H9 (cell line): Measurements from ENCODE around the gene HES3. TPM values are rescaled to one million over a fixed set of nuclear protein-coding genes. Genes with fewer than 3 reads are reported as not detected.

Experiments used
- DNase-seq: peaks from one replicate; pipeline ENCODE4 v3.0.0-alpha.2; 2017
- H2AFZ ChIP-seq: one replicate; pipeline ENCODE4 v1.6.1; 2013; ENCODE audit warnings: mild to moderate bottlenecking, low read length, control low read depth, moderate library complexity
- H2AK5ac ChIP-seq: 2 replicates; pipeline ENCODE4 v1.6.1; 2013; ENCODE audit warnings: low read length, control low read depth, mixed read lengths; ENCODE audit not compliant: insufficient read length
- H2BK120ac ChIP-seq: one replicate; pipeline ENCODE4 v1.6.1; 2013; ENCODE audit warnings: low read depth, mild to moderate bottlenecking, low read length, control low read depth, inconsistent platforms; ENCODE audit not compliant: poor library complexity, severe bottlenecking
- H2BK12ac ChIP-seq: 2 replicates; pipeline ENCODE4 v1.6.1; 2013; ENCODE audit warnings: low read length, control low read depth, mixed read lengths, low read depth; ENCODE audit not compliant: insufficient read length
- H2BK15ac ChIP-seq: 2 replicates; pipeline ENCODE4 v1.6.1; 2013; ENCODE audit warnings: low read depth, low read length, control low read depth
- H2BK20ac ChIP-seq: one replicate; pipeline ENCODE4 v1.6.1; 2013; ENCODE audit warnings: low read depth, mild to moderate bottlenecking, low read length, control low read depth, inconsistent platforms; ENCODE audit not compliant: poor library complexity, severe bottlenecking
- H2BK5ac ChIP-seq: 2 replicates; pipeline ENCODE4 v1.6.1; 2013; ENCODE audit warnings: low read length, control low read depth, mixed read lengths; ENCODE audit not compliant: insufficient read length
- H3K14ac ChIP-seq: 2 replicates; pipeline ENCODE4 v1.6.1; 2013; ENCODE audit warnings: low read length, control low read depth; ENCODE audit not compliant: insufficient read depth
- H3K18ac ChIP-seq: 2 replicates; pipeline ENCODE4 v1.6.1; 2013; ENCODE audit warnings: low read depth, mild to moderate bottlenecking, mixed read lengths, low read length, control low read depth; ENCODE audit not compliant: insufficient read length
- H3K23ac ChIP-seq: 2 replicates; pipeline ENCODE4 v1.6.1; 2013; ENCODE audit warnings: low read length, control low read depth, mixed read lengths, low read depth; ENCODE audit not compliant: insufficient read length
- H3K23me2 ChIP-seq: 2 replicates; pipeline ENCODE4 v1.6.1; 2013; ENCODE audit warnings: low read depth, mild to moderate bottlenecking, mixed read lengths, low read length, control low read depth; ENCODE audit not compliant: insufficient read length, poor library complexity, severe bottlenecking
- H3K27ac ChIP-seq: 2 replicates; pipeline ENCODE4 v1.5.1; 2013; ENCODE audit warnings: low read length, control low read depth, mixed read lengths, low read depth; ENCODE audit not compliant: insufficient read length
- H3K27me3 ChIP-seq: 2 replicates; pipeline ENCODE4 v1.6.1; 2013; ENCODE audit warnings: low read length, control low read depth, inconsistent platforms; ENCODE audit not compliant: insufficient read depth
- H3K4ac ChIP-seq: 2 replicates; pipeline ENCODE4 v1.6.1; 2013; ENCODE audit warnings: low read depth, mild to moderate bottlenecking, control low read depth, inconsistent platforms, low read length, moderate library complexity
- H3K4me1 ChIP-seq: 2 replicates; pipeline ENCODE4 v1.6.1; 2013; ENCODE audit warnings: low read length, control low read depth, inconsistent platforms; ENCODE audit not compliant: insufficient read depth
- H3K4me2 ChIP-seq: 2 replicates; pipeline ENCODE4 v1.6.1; 2013; ENCODE audit warnings: low read length, control low read depth, mixed read lengths; ENCODE audit not compliant: insufficient read length, insufficient read depth
- H3K56ac ChIP-seq: 2 replicates; pipeline ENCODE4 v1.6.1; 2013; ENCODE audit warnings: low read depth, mild to moderate bottlenecking, mixed read lengths, low read length, control low read depth; ENCODE audit not compliant: insufficient read length
- H3K79me1 ChIP-seq: 2 replicates; pipeline ENCODE4 v1.6.1; 2013; ENCODE audit warnings: low read depth, mild to moderate bottlenecking, moderate library complexity, low read length, control low read depth, inconsistent platforms; ENCODE audit not compliant: insufficient read depth, poor library complexity, severe bottlenecking
- H3K79me2 ChIP-seq: 2 replicates; pipeline ENCODE4 v1.6.1; 2013; ENCODE audit warnings: low read length, control low read depth, inconsistent platforms; ENCODE audit not compliant: insufficient read depth
- H3K9ac ChIP-seq: 2 replicates; pipeline ENCODE4 v1.6.1; 2013; ENCODE audit warnings: low read length, control low read depth, mixed read lengths; ENCODE audit not compliant: insufficient read length; ENCODE audit errors: extremely low read depth
- H3K9me3 ChIP-seq: one replicate; pipeline ENCODE4 v1.6.1; 2013; ENCODE audit warnings: low read depth, low read length, inconsistent platforms; ENCODE audit not compliant: control insufficient read depth
- H3T11ph ChIP-seq: one replicate; pipeline ENCODE4 v1.6.1; 2013; ENCODE audit warnings: mild to moderate bottlenecking, low read length, control low read depth, inconsistent platforms
- H4K20me1 ChIP-seq: one replicate; pipeline ENCODE4 v1.6.1; 2013; ENCODE audit not compliant: control insufficient read depth, insufficient read length, insufficient read depth
- H4K5ac ChIP-seq: 2 replicates; pipeline ENCODE4 v1.6.1; 2013; ENCODE audit warnings: low read depth, mild to moderate bottlenecking, mixed read lengths, low read length, control low read depth; ENCODE audit not compliant: insufficient read length
- H4K8ac ChIP-seq: replicated peaks from 2 replicates; pipeline ENCODE4 v1.6.1; 2013; ENCODE audit warnings: low read length, control low read depth, mixed read lengths, low read depth; ENCODE audit not compliant: insufficient read length
- H4K91ac ChIP-seq: 2 replicates; pipeline ENCODE4 v1.6.1; 2013; ENCODE audit warnings: low read depth, mild to moderate bottlenecking, moderate library complexity, mixed read lengths, low read length, control low read depth; ENCODE audit not compliant: insufficient read length
- H3K27ac Mint-ChIP-seq, 3 experiments: 2 replicates in 2 of 3; 3 replicates in 1 of 3; pipeline ENCODE4 v1.8.0; 2020 to 2021; ENCODE audit warnings: mixed read lengths in 3 of 3, mild to moderate bottlenecking in 1 of 3, moderate library complexity in 1 of 3
- H3K27me3 Mint-ChIP-seq: 2 replicates; pipeline ENCODE4 v1.8.0; 2021; ENCODE audit warnings: low read depth, mild to moderate bottlenecking, moderate library complexity, mixed read lengths
- H3K36me3 Mint-ChIP-seq, 3 experiments: 2 replicates in 2 of 3; 3 replicates in 1 of 3; pipeline ENCODE4 v1.8.0; 2020 to 2021; ENCODE audit warnings: low read depth in 3 of 3, mixed read lengths in 3 of 3; ENCODE audit not compliant: insufficient read depth in 1 of 3
- H3K4me1 Mint-ChIP-seq, 2 experiments: 2 replicates each; pipeline ENCODE4 v1.8.0; 2020; ENCODE audit warnings: mixed read lengths in 2 of 2
- H3K4me3 Mint-ChIP-seq, 2 experiments: 2 replicates in 1 of 2; 3 replicates in 1 of 2; pipeline ENCODE4 v1.8.0; 2020 to 2021; ENCODE audit warnings: mild to moderate bottlenecking in 2 of 2, mixed read lengths in 2 of 2, moderate library complexity in 1 of 2
- H3K9me3 Mint-ChIP-seq, 2 experiments: 2 replicates in 1 of 2; 3 replicates in 1 of 2; pipeline ENCODE4 v1.8.0; 2020; ENCODE audit warnings: mild to moderate bottlenecking in 2 of 2, mixed read lengths in 2 of 2, moderate library complexity in 1 of 2
- CTCF ChIP-seq: fragments of 200-600 bp; sonication (generic); conservative IDR thresholded peaks from 3 replicates; pipeline ENCODE4 v1.8.0; 2021; ENCODE audit warnings: antibody characterized with exemption, mild to moderate bottlenecking
- WGBS: extraction: QIAGEN DNeasy Blood & Tissue Kit; methylation state at CpG from one replicate; pipeline ENCODE4 v1.1.7; 2013; ENCODE audit warnings: missing lambda C conversion rate, low lambda C conversion rate, mixed read lengths; ENCODE audit not compliant: insufficient read length; ENCODE audit errors: extremely low coverage; 5-methylcytosine and 5-hydroxymethylcytosine counted together
- total RNA-seq: library from RNA; stranded (reverse); gene quantifications from 2 replicates; pipeline ENCODE4 v1.2.1, GENCODE V29; 2021

The HES3 gene
- total RNA-seq, 1 experiment from 2014 or later: 89.9 TPM

DNA sequence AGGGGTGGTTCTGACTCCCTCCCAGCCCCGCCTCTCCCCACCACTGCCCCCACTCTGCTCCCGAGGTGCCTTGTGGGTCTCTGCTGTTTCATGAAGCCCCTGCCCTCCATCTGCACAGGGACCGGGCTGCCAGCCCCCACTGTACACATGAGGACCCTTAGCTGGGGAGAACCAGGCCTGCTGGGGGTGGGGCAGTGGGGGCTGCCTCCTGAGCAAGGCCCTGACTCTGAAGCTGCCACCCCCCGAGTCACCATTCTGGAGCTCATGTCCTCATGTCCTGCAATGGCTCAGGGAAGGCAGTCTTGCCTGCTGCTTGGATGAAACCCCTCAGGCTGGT is 8.4 kb downstream of the HES3 start:
- H3K23me2 ChIP-seq: peaks cover 3% of the 10 kb centered on the region
- no peak overlapping the region for H3K4ac ChIP-seq
- no peak overlapping the region for H2AFZ ChIP-seq
- no peak overlapping the region; the same call in 1 of the 2 replicates for H3K14ac ChIP-seq
- no peak overlapping the region for H3K4me3 Mint-ChIP-seq
- H4K91ac ChIP-seq: no peak overlapping the region
- no peaks in the 10 kb centered on the region for H4K20me1 ChIP-seq
- no peak overlapping the region for H3T11ph ChIP-seq
- H3K4me2 ChIP-seq: no peak overlapping the region
- no peak overlapping the region for H2BK15ac ChIP-seq
- no peak overlapping the region for H4K5ac ChIP-seq
- no peak overlapping the region for H2AK5ac ChIP-seq
- peaks cover 57% of the 10 kb centered on the region for H3K27me3 Mint-ChIP-seq
- H3K4me1 Mint-ChIP-seq: peaks cover 5 to 9% of the 10 kb centered on the region in 2 experiments
- no peak overlapping the region for H2BK120ac ChIP-seq
- H3K36me3 Mint-ChIP-seq: peaks cover 0 to 3% (median 2%) of the 10 kb centered on the region in 3 experiments; a peak in 4 of 7 replicates
- no peak overlapping the region for H3K27ac ChIP-seq
- no peak for DNase-seq
- no peak overlapping the region for H3K18ac ChIP-seq
- no peak overlapping the region for H3K27ac Mint-ChIP-seq
- WGBS: no CpG with 5 or more reads among the region's 4 CpGs
- no peak overlapping the region for H3K56ac ChIP-seq
- no peaks in the 10 kb centered on the region for H3K79me2 ChIP-seq
- no peaks in the 10 kb centered on the region for H3K9me3 Mint-ChIP-seq
- H2BK5ac ChIP-seq: no peak overlapping the region
- no peaks in the 10 kb centered on the region for H3K4me1 ChIP-seq
- no peaks in the 10 kb centered on the region for H3K79me1 ChIP-seq
- no peak overlapping the region for H3K9ac ChIP-seq
- H3K23ac ChIP-seq: no peak overlapping the region
- no peak overlapping the region for H2BK20ac ChIP-seq
- peaks cover 18% of the 10 kb centered on the region; the same call in 1 of the 2 replicates for H3K27me3 ChIP-seq
- no peak overlapping the region for H4K8ac ChIP-seq
- H2BK12ac ChIP-seq: no peak overlapping the region
- TF ChIP-seq CTCF: no peak
- H3K9me3 ChIP-seq: no peaks in the 10 kb centered on the region
